LHCN-M2 (cell line): ENCODE results near the gene LGALS9B. TPM values are rescaled to one million over a fixed set of nuclear protein-coding genes. Genes with fewer than 3 reads are reported as not detected.
A peak's percentile ranks its signal among the peaks of the same experiment; 100 is the strongest.
"Not testable (repeated sequence)": the region's sequence is repeated elsewhere in the genome, so short reads cannot be mapped to it uniquely, and the experiment has no call there.

Source experiments
- DNase-seq: peaks from one replicate; pipeline ENCODE4 v3.0.0-alpha.2; 2012; ENCODE audit warnings: low read depth
- polyA plus RNA-seq: library from polyadenylated mRNA; unstranded; fragments of >200 nt; gene quantifications from one replicate; pipeline ENCODE4 v1.2.1, GENCODE V29; 2012; ENCODE audit warnings: missing spikeins
- total RNA-seq: library from RNA; depleted of rRNA; stranded (reverse); fragments of >200 nt; gene quantifications from 2 replicates; pipeline ENCODE4 v1.2.3, GENCODE V29; 2014; rRNA removed

The LGALS9B gene
- not detected in 2 replicates for total RNA-seq
- not detected for polyA plus RNA-seq

DNA sequence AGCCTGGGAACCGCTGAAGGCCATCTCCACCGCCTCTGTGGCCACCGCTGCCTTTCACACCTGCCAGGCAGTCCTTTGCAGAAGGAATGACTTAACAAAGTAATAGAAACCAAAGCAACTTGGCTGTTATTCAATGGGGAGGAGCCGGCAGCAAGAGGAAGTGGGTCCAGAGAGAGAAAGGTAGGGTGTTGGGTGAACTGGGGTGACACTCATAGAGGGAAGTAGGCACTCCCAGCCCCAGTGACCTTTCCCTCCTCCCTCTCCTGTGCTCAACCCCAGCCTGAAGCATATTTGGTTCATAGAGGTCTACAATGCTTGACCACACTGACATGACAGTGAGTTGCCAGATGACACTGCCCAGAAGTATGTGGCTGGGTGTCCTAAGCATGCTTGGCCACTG lies at the start of gene LGALS9B:
Gene LGALS9B (minus strand): TSS at position 93 of the 400 bp plus-strand sequence. CDS start 69 bp downstream, at position 24.
- not testable (repeated sequence) for DNase-seq

DNA sequence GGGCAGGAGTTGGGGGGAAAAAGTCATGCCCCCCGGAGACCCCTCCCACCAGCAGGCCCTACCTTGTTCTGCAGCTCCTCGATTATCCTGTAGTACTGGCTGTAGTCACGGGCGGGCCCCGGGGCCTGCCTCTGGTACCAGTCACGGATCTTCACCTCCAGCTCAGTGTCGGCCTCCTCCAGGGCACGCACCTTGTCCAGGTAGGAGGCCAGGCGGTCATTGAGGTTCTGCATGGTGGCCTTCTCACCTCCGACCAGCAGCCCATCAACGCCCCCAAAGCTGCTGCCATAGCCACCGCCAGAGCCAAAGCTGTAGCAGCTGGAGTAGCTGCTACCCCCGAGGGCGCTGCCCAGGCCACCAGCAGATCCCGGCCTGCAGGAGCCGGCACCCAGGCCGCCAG lies 49.6 kb upstream of the LGALS9B start:
- not testable (repeated sequence) for DNase-seq

DNA sequence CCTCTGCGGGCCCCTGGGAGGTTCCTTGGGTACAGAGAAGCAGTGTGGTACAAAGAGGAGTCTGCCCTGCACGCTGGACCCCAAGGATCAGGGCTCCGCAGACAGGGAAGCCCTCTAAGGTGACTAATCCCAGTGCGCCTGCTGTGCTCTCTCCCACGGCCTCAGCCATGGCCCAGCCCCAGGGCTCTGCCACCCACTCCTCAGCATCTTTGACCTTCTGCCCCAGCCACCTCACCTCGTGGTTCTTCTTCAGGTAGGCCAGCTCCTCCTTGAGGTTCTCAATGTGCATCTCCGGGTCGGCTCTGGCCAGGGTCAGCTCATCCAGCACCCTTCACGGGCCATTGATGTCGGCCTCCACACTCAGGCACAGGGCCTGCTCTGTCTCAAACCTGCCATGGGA lies 47.8 kb upstream of the LGALS9B start:
- DNase-seq, result not testable (repeated sequence)

DNA sequence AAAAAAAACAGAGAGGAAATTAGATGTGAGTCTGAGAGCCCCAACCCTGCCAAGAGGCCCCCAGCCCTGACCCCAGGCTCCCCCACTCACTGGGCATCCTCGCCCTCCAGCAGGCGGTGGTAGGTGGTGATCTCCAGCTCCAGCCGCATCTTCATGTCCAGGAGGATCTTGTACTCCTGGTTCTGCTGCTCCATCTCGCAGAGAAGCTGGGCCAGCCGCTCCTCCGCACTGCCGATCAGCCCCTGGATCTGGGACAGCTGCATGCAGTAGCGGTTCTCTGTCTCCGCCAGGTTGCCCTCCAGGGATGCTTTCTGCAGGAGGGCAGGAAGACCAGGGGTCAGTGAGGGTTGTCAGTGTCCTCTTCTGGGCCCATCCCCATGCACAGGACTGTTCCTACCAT lies 46.2 kb upstream of the LGALS9B start:
- not testable (repeated sequence) for DNase-seq

DNA sequence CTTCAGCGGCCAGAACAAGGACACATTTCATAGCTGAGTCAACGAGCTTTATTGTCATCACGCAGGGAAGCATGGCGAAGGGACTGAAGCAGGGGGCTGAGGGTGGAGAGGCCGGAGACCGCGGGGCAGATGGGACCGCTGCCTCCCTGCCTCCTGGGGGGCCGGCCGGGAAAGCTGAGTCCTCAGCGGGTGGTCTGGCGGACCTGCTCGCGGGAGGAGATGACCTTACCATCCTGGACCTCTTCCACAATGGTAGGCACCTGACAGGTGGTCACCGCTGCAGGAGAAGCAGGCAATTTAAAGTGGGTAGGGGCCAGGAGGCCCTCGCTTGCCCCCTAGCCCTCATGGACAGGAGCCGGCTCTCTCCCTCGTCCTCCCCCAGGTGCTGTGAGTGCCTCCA lies 45.0 kb upstream of the LGALS9B start:
- not testable (repeated sequence) for DNase-seq

DNA sequence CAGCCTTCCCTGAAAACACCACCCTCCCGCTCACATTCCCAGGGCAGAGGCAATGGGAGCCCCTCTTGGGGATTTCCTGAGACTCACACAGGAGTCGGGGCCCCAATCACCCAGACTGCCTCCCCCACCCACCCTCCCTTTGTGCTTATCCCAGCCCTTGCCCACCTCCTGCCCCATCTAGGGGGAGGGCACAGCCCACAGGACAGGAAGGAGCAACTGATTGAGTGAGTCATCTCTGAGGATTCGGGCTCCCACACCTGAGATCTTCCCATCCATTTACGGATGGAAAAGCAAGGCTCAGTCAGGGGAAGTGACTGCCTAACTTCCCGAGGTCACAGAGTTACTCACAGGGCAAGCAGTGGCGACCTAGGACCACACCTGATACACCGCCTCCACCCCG lies 44.4 kb upstream of the LGALS9B start:
- not testable (repeated sequence) for DNase-seq

DNA sequence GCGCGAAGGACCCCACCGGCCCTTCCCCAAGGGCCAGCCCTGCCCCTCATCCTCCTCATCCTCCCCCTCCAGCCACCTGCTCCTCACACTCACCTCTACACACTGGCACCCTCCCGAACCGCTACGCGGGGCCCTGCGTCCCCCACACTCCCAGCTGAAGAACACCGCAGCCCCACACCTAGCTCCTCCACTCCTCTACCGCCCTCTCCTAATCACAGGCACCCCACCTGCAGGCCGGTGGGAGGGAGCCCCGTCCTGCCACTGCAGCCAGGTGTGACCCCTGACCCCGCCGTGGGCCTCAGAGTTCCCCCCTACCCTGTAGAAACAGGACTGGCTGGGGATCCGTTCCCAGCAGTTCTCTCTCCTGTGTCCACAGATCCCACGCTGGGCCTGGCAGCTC lies 38.0 kb upstream of the LGALS9B start:
- DNase-seq, result not testable (repeated sequence)

DNA sequence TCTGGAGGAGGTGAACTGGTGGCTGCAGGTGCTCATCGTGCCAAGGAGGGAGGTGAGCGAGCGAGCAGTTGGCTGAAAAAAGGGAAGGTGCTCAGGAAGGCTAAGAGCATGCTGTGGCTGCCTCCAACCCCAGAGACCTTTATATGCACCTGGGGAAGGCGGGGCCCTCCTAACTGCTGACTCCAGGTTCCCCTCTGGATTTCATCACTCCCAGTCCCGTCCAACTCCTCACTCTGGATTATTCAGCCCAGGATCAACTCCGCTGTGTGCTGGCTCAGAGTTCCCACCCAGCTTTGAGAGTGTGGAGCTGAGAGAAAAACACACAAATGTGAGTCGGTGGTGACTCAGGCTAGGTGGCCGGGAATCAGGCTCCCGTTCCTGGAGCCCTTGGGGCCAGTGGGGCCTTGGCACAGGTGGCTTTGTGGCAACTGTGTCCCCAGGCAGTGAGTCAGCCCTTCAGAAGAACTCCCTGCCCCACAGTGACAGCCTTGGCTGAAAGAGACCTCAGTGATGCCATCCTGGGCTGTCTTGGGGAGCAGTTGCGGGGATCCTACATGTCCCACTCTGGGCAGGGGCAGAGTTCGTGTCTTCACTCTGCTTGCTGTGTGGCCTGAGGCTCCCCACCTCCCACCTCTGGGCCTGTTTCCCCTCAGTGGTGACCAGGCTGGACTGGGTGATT lies 37.2 kb upstream of the LGALS9B start:
- DNase-seq, result not testable (repeated sequence)

DNA sequence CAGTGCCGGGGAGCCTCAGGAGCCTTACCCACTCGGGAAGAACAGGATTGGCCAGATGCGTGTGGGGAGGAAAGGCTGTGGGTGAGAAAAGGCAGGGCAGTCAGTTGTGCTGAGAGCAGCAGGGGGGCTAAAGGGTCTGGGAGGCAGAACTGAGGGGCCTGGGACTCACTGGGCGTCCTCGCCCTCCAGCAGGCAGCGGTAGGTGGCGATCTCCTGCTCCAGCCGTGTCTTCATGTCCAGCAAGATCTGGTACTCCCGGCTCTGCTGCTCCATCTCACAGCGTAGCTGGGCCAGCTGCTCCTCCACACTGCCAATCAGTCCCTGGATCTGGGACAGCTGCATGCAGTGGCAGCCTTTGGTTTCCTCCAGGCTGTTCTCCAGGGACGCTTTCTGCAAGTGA lies 34.6 kb upstream of the LGALS9B start:
- not testable (repeated sequence) for DNase-seq

DNA sequence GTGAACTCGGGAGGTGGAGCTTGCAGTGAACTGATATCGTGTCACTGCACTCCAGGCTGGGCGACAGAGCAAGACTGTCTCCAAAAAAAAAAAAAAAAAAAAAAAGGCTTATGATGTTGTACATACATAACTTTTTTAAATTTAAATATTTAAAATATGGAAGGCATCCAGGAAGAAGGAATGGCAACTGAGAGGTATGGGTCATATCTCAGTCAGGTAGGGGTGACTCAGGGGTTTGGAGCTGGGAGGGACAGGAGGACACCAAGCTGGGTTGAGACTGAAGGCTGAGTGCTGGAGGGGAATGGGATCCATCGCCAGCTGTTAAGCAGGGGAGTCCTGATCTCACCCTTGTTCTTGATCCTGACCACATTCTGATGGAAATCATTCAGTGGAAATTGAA lies 33.0 kb upstream of the LGALS9B start:
- not testable (repeated sequence) for DNase-seq

DNA sequence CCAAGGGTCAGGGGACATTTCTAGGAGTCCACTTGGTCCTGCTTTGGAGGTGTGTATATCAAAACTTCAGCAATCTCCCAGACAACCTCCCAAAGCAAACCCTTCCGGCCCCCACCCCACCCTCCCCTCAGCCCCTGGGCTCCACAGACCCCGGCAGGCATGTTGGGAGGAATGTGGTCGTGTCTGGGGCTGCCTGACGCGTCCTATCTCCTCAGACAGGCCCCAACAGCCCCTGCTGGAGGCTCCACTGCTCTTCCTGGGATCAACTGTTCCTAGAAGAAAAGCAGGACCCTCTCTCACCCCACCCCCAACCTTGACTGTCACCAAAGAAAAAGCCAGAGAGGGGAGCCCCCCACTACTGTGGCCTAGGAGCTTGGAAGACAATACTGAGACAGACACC lies 28.1 kb upstream of the LGALS9B start:
- not testable (repeated sequence) for DNase-seq

DNA sequence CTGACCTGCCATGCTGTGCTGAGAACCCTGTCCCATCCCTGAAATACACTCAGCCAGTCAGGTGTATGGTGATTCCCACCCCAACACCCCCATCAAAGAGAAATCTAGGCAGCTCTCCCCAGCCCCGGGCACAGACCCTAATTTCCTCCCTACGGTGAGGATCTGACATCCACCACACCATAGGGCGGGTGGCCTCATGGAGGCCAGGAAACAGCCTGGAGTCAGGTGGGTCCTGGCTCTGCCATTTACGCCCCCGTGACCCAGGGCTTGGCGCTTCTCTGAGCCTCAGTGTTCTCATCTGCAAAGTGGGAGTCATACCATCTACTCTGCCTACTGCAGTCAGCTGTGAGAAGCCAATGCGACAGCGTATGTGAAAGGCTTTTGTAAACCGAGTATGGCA lies 27.4 kb upstream of the LGALS9B start:
- not testable (repeated sequence) for DNase-seq

DNA sequence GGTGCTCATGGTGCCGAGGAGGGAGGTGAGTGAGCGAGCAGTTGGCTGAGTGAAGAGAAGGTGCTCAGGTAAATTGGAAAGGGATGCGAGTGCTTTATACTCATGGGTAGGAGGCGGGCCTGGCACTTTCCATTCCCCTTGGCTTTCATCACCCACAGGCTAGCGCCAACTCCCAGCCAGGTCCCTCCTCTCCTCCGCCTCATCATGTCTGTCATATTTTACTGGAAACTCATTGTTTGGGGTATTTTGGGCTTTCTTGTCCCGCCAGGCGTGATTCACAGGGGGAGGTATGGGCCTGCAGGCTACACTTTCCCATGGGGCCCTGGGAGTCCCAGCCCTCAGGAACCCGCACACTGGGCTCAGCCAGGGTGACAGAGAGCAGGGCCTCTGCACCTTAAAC lies 26.8 kb upstream of the LGALS9B start:
- not testable (repeated sequence) for DNase-seq

DNA sequence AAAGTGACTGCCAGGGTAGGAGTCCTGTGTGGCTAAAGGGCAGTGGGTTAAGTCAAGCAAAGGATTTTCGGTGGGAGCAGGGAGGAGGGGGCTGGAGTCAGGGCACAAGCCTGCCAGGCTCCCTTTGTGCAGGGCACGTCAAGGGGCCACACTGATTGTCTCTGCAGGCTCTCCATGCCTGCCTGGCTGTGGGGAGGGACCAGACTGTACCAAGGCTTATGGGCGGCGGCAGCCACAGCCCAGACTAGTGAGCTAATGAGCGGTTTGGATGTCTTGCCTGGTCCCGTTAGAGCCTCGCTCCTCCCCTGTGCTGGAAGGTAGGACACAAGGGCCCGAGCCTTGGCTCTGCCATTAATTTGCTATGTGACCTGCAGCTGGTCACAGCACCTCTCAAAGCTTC lies 25.6 kb upstream of the LGALS9B start:
- DNase-seq, result not testable (repeated sequence)

DNA sequence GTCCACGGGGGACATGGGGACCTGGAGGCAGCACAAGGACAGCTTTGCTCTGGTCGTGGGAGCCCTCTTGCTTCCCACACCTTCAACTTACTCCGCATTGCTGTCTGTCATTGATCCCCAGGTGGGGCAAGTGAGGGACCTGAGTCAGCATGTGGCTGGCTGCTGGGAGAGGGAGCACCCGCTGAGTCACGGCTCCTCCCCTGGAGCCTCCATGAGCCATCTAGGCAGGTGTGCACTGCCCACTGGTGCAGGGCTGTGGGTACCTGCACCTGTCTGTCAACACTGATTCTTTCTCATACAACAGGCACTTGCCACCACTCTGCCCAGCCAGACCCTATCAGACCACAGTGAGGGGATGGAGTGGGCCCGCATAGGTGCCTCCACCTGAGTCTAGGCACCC lies 24.8 kb upstream of the LGALS9B start:
- not testable (repeated sequence) for DNase-seq

DNA sequence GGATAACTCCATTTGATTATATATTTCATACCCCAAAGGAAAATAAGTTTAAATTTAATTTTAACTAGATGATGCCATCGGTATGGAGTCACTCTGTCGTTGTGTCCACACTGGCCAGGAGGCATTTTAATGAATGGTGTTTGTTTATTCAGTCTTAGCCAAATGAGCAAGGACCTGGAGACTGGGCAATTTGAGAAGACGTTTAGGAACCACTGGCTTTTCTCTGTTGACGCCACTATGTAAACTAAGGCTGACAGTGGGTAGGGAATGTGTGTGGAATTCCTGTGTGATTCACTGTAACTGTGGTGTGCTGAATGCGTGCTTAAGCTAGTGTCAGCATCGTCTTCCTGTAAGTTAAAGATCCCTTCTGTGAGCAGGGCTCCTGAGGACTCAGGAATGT lies 17.6 kb upstream of the LGALS9B start:
- peak; percentile 37 for DNase-seq

DNA sequence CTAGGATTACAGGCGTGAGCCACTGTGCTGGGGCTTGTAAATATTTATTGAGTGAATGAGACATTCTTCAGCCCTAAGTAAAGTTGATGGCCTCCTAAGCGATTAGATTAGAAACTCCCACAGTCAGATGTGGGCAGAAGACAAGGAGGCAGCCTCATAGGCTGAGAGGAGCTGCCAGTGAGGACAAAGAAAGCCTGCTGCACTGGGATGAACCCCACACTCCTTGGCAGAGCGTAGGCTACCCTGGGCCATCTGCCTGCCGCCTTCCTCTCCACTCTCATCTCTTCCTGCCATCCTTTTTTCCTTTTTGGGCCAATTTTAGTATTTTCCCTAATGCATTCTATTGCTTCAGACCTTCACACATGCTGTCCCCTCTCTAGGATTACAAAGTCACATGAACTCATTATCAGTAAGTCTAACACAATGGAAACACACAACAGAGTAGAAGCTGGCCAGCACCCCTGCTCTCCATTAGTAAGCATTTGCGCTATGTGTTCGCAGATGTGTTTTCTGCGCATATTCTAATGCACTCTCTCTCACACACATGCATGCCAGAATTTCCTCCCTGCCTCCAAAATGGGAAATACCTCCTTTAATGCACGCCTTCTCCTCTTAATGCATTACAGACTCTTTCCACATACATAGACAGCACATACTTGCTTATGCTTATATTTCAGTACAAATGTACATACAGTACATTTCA lies 12.7 kb upstream of the LGALS9B start:
- not testable (repeated sequence) for DNase-seq

DNA sequence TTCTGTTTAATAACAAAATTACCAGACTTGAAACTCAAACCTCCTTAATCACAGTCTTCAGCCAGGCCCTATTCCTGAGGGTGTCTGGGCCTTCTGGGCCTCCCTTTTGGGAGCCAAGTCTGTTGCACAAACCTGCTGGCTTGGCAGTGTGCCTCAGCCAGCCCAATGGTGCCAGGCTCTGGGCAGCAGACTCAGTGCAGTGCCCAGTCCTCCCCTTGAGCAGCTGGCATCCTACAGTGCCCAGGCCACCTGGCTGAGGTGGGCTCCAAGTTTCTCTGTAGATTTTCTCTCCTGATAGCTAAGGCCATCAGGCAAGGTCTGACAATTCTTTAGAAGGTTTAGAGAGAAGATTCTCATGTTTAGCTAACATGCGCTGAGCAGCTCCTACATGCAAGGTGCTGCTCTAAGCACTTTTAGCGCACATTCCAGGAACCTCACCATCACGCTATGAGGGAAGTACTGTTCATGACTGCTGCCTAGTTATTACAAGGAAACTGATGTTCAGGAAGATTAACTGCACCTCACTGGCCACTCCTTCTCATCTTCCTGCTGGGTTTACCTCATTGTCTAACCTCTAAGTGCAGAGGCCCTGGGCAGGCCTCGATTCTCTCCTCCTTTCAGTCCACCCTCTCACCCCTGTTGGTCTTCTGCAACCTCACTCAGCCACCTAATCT lies 10.2 kb upstream of the LGALS9B start:
- DNase-seq, result not testable (repeated sequence)

DNA sequence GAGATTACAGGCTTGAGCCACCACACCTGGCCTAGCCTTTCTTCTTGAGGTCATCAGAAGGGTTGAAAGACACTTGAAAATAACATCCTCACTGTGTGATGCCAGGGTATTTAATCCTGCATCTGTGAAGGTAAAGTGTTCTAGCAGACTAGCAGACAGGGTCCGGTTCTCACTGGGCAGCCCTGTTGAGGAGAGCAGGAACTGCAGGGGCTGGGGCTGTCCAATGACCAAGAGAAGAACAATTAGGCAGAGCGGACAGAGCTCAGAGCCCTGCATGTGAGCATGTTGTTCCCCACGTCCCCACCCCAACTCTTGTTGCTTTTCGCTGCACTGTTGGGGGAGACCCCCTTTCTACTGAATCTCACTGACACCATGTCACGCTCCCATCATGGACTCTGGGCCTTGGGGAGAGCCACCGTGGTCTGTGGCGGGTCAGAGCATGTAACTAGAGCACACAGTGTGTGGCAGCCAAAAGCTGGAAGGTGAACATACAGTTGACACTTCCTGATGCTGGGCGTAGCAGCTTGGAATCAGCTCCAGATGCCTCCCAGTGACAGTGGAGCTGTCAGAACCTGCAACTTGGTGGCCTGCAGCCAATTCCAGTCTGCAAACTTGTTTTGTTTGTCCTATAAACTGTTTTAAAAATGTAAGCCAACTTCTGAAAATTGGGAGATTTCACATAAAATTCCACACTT lies 7.9 kb upstream of the LGALS9B start:
- not testable (repeated sequence) for DNase-seq

DNA sequence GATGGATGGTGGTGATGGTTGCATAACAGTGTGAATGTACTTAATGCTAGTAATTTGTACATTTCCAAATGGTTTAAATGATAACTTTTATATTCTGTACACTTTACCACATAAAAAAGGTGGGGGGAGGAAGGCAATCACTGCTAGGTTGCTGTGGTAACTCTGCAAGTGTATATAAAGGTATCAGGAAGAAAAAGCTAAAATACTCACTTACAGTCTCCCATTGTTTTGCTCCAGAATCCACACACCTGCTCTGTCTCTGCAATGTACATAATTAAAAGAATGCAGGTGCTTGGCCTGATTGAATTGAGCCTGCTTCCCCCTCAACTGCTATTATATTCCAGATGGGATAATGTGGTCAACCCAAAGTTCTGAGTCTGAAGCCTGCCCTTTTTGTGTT lies 6.7 kb upstream of the LGALS9B start:
- DNase-seq, result not testable (repeated sequence)

DNA sequence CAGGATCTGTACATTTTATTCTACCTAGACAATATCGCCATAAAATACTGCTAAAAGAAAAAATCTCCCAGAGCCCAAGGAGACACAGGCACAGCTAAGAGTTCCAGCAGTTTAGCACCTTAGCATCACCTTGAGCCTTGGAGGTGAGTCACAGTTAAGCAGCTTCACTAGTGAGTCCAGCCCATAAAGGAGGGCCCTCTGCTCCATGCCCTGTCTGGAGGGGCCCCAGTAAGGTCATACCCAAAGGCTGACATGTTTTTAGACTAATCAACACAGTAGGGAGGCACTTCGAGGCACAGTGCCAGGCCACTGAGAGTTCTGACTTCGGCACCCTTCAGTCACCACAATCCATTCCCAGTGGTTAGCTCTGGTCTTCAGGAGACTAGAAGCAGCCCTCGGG lies 2.6 kb upstream of the LGALS9B start:
- DNase-seq, result not testable (repeated sequence)

DNA sequence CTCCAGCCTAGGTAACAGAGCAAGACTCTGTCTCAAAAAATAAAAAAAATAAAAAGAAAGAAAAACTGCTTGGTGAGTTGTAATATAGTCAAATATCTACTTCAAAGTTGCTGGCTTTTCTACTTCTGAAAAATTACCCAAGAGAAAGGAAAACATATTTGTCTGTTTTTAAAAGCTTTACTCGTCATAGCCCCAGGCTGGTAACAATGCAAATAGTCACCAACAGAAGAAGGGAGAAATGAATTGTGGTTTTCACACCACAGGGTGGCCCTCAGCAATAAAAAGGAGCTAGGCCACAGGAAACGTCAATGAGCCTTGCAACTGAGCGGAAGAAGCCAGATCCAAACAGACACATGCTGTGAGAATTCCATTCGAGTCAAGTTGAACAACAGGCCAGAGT lies 1.8 kb upstream of the LGALS9B start:
- DNase-seq, result not testable (repeated sequence)
